Amniotic epithelial cell (primary cell): Measurements from ENCODE around the gene TWF1.
A peak's percentile ranks its signal among the peaks of the same experiment; 100 is the strongest.
"Not testable (repeated sequence)": the region's sequence is repeated elsewhere in the genome, so short reads cannot be mapped to it uniquely, and the experiment has no call there.

Source experiments
- DNase-seq: peaks from one replicate; pipeline ENCODE4 v3.0.0-alpha.2; 2010; ENCODE audit warnings: low read depth

The TWF1 gene

DNA sequence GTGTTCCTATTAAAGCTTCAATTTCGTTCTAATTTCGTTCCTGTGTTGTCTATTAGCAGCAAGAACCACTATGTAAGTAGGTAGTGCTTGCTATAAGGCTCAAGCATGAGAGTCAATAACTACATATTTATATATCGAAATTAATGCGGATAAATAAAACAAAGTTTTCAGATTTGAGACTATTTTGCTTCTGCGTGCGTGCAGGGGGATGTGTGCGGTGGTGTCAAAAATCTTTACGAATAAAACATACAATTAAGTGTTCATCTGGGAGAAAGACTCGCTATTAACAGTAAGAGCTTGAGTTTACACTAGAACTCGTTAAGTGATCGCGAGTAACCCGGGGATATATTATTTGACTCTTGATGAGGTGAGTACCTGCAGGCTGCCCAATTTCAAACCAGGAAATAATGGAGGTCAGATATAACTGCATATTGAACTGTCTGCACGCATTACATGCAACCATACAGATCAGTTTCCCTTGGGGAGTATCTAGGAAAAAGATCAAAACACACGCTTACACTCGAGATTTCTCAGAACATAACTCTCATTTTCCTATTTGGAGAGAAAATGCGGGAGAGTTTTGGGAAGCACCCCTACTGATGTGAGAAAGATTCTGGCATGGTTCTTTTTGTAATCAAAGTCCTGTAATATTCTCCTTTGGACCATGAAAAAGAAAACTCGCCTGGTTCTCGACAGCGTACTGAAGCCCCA lies 813 bp downstream of the TWF1 start:
- DNase-seq: no peak

- no peak for DNase-seq
These were observed 8.4 kb downstream of the TWF1 start for GRCh38 chr12:43797561-43798217.

GRCh38 chr12:43795716-43796280 lies 10.3 kb downstream of the TWF1 start:
- no peak for DNase-seq

GRCh38 chr12:43789941-43790340 lies 16.2 kb downstream of the TWF1 start:
- no peak for DNase-seq

DNA sequence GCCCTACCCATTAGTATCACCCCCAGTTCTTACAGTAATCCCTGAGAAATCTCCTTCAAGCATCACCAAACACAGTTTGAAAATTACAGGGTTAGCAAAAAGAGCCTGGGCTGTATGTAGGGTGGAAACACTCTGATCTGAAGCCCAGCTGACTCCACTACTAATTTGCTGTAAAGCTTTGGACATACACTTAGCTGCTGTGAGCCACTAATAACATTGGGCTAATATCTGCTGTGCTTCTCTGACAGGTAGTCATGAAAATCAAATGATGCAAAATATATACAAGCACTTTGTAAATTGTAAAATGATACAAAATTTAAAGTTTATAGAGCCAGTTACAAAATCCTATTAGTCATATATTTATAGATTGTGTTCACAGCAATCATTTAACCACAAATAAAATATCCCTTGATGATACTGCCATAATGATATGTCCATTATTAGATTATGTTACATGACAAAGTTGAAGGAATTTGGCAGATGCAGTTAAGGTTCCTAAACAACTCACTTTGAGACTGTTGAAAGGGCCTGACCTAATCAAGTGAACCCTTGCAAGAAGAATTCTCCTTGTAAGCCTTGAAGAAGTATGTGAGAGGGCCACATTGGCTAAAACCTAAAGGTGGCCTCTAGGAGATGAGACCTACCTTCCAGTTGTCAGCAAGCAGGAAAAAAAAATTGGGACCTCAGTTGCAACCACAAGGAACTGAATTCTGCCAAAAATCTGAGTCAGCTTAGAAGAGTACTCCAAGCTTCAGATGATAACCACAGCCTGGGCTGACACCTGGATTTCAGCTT lies 19.0 kb downstream of the TWF1 start:
- no peak for DNase-seq

DNA sequence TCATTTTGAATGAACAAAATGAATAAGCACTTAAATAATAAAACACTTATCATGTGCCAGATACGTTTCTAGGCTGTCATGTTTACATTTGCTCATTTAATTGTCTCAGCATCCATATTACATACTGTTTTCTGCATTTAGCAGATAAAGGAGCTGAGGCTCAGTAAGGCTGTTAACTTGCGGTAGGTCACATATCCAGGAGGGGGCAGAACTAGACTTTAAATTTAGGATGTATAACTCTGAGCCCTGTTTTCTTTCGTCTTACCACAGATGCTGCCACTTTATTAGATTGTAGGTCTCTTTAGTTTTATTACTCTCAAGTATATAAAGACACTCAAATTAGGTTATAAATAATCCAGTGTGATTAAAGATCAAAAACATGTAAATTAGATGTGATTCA lies 29.6 kb downstream of the TWF1 start:
- DNase-seq: no peak

DNA sequence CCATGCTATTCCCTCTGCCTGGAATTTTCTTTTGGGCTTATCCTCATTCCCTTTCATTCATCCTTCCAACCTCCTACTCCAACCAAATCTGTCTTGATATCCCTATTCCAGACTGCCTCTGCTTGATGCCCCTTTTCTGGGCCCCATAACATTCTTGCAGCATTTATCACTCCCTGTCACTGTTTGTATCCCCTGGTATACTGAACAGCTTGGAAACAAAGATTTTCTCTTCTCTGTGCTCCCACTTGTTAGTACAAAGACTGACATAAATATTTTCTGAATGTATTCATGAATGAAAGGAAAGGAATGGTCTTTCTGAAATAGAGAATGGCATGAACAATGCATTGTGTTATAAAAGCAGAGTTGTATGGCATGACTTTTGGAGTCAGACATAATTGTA lies 39.8 kb downstream of the TWF1 start:
- peak; percentile 25 for DNase-seq

DNA sequence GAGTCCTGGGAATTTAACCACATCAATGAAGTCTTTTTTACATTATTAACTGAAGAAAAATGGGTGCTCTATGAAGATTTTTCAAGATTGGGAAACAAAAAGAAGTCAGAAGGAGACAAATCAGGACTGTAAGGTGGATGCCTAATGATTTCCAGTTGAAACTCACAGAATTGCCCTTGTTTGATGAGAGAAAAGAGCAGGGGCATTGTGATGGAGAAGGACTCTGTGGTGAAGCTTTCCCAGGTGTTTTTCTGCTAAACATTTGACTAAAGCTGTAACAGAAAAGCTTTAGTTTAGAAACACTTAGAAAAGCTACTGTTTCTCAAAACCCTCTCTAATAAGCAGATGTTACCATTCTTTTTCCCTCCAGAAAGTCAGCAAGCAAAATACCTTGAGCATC lies 41.6 kb downstream of the TWF1 start:
- DNase-seq: no peak

DNA sequence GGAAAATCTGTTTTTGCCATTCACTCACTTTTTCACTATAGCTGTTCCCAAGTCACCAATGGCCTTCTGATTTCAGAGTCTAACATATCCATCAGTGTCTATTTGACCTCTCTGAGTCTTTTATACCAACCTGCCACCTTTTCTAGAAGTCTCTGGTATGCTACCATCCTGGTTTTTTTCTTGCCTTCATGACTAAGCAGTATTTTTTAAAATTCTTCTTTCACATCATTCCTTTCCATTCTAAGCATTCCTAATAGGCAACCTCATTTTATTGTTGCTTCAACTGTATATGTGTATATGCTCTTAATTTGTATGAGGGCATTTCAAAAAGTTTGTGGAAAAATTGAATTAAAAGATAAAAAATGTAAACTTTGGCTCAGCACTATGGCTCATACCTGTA lies 42.3 kb downstream of the TWF1 start:
- no peak for DNase-seq

- DNase-seq: no peak
These were observed 43.5 kb downstream of the TWF1 start for GRCh38 chr12:43762596-43762995.

DNA sequence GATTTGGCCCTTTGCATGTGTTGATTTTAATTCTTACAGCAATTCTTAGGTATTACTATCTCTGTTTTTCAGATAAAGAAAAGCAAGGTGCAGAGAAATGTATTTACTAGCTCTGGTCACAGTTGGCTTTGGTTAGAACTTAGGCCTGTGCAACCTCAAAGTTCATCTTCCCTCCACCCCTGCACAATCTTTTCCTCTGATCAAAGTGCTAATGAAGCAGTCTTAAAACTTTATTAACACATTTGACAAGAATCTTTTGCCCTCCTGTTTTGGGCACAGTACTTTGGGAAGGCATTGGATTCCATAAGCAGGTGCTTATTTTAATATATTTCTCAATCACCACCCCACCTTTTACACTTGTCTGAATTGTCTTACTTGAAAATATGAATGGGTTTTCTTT lies 44.6 kb downstream of the TWF1 start:
- no peak for DNase-seq

DNA sequence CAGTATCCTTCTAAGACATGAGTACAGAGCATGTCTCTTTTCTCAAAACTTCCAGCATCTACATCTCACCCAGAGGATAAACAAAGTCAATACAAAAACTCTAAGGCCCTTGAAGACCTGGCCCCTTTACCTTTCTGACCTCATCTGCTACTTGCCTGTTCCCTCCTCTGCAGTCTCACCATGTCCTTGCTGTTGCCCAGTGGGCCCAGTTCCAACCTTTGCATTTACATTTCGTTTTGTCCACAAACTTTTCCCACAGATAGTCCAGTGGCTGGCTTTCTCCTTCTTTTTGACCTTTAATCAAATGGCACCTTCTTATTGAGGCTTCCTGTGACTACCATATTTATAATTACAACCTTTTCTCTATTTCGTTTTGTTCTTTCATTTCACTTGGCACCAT lies 45.7 kb downstream of the TWF1 start:
- DNase-seq: no peak

GRCh38 chr12:43758728-43759563 lies 47.2 kb downstream of the TWF1 start, which contains the start of the genes IRAK4 and PUS7L:
IRAK4 (plus strand) TSS chr12:43758951; CDS start chr12:43768112, 9,161 bp downstream.
PUS7L (minus strand) TSS chr12:43758790; CDS start chr12:43755245, 3,545 bp downstream.
- DNase-seq: peak; percentile 95

DNA sequence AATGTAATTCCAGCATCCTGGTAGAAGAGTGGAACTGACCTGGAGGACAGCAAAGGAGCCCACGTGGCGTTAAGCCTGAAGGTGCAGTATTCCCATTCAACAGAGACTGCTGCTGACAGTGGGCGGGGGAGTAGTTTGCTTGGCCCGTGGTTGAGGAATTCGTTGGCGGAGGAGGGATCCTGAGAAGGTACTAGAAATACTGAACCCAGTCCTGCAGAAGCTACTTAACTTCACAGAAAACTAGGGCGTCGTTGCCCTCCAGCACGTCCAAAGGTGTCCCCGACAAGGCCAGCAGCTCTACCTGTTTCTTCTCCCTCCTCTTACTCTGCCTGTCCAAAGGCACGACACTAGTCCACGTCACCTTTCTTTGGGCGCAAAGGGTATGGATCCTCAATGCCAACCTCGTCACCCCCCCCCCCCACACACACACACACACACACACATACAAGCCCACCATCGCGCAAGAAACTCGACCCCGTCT lies 47.8 kb downstream of the TWF1 start:
- DNase-seq: peak; percentile 48

DNA sequence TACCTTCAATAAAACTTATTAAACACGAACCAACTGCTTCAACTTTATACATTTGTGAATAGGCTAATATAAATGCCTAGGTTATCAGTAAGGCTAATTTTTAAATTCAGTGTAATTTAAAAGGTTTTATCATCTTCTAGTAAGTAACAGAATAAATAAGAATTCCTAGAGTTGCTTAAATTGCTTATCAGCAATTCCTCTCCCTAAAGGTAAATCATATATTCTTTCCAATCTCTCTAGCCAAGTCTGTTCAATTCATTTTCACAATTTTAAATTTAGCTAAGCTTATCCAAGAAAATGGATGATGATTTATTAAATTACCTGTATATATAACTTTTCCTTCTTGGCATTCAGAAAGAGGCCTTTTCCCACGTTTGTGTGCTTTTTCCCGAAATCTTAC lies 52.1 kb downstream of the TWF1 start:
- DNase-seq: no peak

DNA sequence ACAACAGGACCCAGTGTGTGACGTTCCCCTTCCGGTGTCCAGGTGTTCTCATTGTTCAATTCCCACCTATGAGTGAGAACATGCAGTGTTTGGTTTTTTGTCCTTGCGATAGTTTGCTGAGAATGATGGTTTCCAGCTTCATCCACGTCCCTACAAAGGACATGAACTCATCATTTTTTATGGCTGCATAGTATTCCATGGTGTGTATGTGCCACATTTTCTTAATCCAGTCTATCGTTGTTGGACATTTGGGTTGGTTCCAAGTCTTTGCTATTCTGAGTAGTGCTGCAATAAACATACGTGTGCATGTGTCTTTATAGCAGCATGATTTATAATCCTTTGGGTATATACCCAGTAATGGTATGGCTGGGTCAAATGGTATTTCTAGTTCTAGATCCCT lies 54.8 kb downstream of the TWF1 start:
- not testable (repeated sequence) for DNase-seq

DNA sequence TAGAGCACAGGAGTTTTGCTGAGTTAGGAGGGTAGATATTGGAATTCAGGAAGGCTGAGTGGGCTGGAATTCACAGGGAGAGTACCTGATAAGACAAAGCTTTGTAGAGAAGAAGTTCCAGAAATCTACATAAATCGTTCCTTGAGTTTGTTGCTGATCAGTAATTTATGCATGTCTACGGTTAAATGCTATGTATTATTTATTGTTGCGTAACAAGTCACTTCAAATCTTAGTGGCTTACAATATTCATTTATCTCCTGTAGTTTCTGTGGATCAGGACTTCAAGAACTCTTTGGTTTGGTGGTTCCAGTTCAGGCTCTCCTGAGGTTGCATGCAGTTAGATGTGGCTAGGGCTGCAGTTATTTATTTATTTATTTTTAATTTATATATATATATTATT lies 55.3 kb downstream of the TWF1 start:
- no peak for DNase-seq

DNA sequence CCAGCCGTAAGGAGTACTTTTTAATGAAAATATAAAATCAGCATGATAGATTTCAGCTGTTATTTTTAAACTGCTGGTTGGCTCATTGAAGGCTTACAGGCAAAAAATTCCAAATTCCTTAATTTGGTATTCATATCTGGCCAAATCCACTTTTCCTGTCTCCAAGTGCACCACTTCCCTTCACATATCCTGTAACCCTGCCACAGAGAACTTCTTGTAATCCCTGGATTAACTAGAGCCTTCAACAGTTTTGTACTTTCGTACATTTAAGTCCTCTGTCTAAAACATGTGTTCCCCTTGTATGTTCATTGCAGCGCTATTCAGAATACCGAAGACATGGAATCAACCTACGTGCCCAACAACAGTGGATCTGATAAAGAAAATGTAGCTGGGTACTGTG lies 57.1 kb downstream of the TWF1 start:
- DNase-seq: peak; percentile 41

DNA sequence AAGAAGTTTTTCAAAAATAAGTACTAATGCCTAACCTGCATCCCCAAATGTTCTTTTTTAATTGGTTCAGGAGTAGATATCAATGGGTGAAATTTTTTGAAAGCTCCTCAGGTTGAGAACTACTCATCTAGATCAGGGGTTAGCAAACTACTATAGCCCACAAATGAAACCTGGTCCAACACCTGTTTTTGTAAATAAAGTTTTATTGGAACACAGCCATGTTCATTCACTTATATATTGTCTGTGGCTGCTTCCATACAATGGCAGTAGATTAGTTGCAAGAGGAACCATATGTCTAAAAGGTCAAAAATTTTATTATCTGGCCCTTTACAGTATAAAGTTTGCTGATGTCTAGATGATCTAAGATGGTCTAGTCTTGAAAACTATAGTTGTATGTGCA lies 61.3 kb downstream of the TWF1 start:
- no peak for DNase-seq
